Measurements from ENCODE around the gene CRELD2.

The CRELD2 gene

GRCh38 chr22:49911881-49912625 lies 6.4 kb upstream of the CRELD2 start:
- DNase-seq (ENCODE audit: low read depth, low spot score), result no peak

DNA sequence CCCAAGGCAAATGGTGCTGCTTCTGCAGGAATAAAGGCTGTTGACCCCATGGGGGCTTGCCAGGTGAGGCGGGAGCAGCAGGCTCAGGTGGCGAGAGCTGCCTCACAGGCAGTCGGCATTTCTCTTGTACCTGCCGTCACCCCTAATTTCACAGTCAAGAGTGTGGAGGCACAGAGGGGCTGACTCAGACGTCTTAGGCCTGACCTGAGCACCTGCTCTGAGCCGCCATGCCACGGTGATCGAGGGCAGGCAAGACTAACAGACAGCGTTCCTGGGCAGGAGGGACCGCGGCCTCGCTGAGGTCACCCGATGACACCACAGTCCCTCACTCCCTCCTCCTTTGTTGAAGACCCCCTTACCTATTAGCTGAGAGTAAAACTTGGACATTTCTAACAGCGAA lies 5.4 kb upstream of the CRELD2 start:
- DNase-seq (ENCODE audit: low read depth, low spot score), result no peak

DNA sequence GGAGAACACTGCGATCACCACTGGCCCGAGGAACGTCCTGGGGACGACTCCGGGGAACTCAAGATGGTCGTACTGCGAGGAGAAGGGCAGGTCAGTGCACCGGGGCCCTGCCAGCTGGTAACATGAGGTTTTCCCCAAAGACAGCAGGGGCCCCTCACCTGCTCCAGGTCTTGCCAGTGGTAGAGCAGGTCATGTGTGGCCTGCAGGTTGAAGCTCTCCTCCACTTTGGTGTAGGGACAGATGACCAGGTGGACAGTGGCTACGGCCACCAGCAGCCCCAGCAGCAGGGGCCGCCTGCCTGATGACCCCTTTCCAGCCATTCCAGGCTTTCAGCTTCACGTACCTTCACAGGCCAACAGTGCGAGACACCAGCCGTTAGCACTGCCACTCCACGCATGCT lies 5.0 kb upstream of the CRELD2 start:
- DNase-seq (ENCODE audit: low read depth, low spot score), result no peak

- no peak for DNase-seq (ENCODE audit: low read depth, low spot score)
These were observed 4.2 kb upstream of the CRELD2 start for GRCh38 chr22:49914256-49914655.

GRCh38 chr22:49915610-49916009 lies 2.8 kb upstream of the CRELD2 start:
- no peak for DNase-seq (ENCODE audit: low read depth, low spot score)

GRCh38 chr22:49916831-49917230 lies 1.6 kb upstream of the CRELD2 start:
- DNase-seq (ENCODE audit: low read depth, low spot score), result no peak

DNA sequence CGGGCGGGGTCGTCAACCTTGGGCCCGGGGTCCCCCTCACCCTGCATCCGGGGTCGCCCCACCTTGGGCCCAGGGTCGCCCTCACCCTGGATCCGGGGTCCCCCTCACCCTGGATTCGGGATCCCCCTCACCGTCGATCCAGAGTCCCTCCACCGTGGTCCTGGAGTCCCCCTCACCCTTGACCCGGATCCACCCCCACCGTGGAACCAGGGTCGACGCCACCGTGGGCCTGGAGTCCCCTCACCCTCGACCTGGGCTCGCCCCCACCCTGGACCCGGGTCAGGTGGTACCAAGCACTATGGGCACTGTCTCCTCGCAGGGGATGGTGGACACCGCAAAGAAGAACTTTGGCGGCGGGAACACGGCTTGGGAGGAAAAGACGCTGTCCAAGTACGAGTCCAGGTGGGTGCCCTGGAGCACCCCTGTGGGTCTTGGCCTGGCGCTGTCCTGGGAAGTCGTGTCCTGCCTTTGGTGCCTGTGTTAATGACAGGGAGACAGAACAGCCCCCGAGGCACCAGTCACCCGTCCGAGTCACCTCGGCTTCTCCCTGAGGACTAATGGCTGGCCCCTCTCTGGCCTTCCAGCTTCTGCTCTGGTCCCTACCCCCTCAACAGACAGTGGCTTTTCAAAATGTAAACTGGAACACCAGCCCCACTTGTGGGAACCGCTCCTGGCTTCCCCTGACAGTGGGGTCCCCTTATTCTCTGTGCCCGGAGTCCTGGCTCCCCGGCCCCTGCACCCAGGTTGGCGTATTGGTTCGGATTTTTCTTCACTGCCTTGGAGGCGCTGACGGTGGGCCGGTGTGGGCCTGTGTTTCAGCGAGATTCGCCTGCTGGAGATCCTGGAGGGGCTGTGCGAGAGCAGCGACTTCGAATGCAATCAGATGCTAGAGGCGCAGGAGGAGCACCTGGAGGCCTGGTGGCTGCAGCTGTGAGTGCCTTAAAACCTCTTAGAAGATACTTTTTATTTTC lies 762 bp downstream of the CRELD2 start:
- no peak for DNase-seq (ENCODE audit: low read depth, low spot score)

DNA sequence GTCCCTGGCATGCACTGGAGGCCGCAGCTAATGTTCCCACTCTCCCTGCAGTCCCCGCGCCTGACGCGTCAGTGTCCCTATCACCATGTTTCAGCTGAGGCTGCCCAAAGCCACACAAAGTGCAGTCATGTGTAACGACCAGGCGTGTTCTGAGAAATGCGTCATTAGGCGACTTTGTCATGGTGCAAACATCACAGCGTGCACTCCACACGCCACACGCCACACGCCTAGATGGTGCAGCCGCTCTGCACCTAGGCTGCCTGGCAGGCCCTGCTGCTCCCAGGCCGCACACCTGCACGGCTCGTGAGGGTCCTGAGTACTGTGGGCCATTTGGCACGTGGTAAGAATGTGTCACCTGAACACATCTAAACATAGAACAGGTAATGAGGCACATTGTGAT lies 2.4 kb downstream of the CRELD2 start:
- no peak for DNase-seq (ENCODE audit: low read depth, low spot score)

DNA sequence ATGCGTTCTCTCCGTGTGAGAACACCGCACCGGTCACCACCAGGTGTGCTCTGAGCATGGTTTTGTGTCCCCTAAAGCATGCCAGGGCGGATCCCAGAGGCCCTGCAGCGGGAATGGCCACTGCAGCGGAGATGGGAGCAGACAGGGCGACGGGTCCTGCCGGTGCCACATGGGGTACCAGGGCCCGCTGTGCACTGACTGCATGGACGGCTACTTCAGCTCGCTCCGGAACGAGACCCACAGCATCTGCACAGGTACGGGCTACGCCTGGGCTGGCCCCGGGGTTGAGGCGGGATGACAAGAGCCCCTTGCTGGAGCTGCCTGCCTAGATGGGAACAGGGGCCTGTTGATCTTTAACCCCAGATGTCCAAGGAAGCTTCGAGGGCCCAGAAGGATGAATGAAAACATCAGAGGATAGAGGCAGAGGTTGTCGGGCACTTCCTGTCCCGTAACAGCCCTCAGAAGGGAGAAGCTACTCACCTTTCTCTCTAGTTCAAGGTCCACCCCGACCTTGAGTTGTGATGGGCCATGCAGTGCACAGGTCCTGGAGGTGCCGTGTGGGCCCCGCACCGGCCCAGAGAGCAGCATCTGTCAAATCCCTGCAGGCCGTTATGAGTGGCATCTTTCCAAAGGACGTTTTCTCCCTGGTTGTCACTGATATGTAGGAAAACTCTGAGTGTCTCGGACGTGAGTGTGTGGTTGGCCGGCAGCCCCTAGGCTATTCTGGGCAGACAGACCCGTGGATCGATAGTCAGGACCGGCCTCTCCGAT lies 3.3 kb downstream of the CRELD2 start:
- DNase-seq (ENCODE audit: low read depth, low spot score), result no peak

DNA sequence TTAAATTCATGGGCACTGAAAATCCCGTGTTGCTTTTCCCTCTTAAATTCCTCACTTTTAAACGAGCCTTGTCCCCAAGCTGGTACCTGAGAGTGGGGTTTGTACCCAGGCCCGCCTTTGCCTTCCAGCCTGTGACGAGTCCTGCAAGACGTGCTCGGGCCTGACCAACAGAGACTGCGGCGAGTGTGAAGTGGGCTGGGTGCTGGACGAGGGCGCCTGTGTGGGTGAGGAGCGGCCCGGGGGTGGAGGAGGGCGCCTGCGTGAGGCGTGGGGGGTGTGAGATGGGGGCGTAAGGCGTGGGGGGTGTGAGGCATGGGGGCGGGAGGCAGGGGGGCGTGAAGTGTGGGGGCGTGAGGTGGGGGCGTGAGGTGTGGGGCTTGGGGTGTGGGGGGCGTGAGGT lies 4.0 kb downstream of the CRELD2 start:
- no peak for DNase-seq (ENCODE audit: low read depth, low spot score)

- no peak for DNase-seq (ENCODE audit: low read depth, low spot score)
These were observed 4.5 kb downstream of the CRELD2 start for GRCh38 chr22:49922926-49923325.

DNA sequence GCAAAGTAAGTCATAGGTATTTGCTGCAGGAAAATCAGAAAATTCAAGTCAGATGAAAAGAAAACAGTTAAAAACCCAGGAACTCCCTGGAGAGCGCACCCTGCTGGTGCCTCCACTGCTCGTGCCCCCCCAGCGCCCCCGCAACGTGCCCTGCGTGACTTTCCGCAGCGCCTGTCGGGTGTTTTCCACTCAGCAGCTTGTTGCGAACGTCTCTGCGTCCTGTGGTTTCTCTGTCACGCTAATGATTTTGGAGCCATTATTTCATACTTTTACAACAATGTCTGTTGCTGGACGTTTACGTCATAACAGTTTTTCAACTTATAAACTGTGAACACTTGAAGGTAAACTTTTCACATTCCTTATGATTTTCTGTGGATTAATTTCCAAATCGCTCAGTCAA lies 5.0 kb downstream of the CRELD2 start:
- DNase-seq (ENCODE audit: low read depth, low spot score), result no peak

DNA sequence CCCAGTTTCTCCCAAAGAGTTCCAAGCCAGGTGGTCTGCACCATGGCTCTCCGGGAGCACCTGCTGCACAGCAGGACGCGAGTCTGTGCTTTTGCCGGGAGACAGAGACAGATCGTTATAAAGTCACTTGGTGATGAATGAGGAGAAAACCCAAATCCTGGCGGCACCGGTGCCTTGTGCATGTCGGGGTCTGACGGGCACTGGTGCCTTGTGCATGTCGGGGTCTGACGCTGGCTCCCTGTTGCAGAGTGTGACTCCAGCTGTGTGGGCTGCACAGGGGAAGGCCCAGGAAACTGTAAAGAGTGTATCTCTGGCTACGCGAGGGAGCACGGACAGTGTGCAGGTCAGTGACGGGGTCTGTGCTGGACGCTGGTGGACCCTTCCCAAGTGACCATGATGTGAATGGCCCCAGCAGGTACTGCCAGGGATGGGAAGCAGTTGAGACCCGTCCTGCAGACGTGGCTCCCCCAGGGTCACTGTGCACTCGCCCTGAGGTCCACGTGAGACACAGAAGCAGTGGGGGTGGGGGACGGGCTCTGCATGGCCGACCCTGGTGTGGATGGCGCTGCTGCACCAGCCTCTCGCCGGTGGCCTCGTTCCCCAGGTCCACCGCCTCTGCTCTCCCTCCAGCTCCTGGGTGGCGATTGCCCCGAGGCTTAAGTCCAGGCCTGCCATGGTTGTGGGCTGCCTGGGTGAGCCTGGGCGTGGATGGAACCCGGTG lies 5.8 kb downstream of the CRELD2 start:
- no peak for DNase-seq (ENCODE audit: low read depth, low spot score)

GRCh38 chr22:49925525-49926128 lies 7.2 kb downstream of the CRELD2 start:
- peak; percentile 37 for DNase-seq (ENCODE audit: low read depth, low spot score)

GRCh38 chr22:49926916-49927315 lies 8.5 kb downstream of the CRELD2 start:
- DNase-seq (ENCODE audit: low read depth, low spot score), result no peak

DNA sequence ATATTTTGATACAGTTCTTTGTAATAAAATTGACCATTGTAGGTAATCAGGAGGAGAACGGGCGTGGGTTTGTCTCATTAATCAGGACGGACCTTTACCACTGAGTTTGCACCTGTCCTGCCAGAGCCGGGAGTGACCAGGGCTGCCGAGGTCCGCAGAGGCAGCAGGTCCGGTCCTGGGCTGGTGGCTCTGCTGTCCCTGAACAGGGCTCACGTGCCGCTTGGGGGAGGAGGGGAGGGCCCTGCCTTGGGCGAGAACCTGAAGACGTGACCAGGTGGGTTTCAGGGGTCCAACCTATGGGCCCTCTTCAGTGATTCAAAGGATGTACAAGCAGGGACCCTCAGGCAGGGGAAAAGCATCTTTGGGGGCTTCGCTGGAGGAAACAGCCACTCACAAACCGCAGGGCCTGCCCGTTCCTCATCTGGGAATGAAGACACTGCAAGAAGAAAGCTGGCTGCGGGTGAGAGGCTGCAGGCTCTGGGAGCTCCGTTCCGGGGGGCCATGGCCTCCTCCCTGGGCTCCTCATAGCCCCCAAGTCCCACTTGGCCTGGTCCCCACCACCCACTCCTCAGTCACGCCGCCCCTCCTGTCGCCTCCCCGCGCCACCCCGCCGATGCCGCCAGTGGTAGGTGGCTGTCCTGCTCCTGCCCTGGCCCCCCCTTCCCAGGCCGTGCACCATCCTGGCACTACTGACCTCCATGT lies 9.2 kb downstream of the CRELD2 start:
- no peak for DNase-seq (ENCODE audit: low read depth, low spot score)

DNA sequence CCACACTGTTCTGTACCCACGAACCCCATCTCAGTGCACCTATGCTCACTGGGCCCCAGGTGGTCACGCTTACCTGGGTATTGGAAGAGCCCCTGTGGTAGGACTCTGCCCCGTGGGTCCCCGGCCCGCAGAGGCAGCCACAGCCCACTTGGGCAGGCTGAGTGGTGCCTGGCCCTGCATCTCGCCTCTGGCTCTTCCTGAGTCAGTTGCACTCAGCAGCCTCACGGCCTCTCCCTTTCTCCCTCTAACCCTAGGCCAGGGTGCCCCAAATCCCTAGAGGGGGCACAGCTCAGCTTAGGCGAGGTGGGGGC lies 9.7 kb downstream of the CRELD2 start:
- DNase-seq (ENCODE audit: low read depth, low spot score), result no peak

DNA sequence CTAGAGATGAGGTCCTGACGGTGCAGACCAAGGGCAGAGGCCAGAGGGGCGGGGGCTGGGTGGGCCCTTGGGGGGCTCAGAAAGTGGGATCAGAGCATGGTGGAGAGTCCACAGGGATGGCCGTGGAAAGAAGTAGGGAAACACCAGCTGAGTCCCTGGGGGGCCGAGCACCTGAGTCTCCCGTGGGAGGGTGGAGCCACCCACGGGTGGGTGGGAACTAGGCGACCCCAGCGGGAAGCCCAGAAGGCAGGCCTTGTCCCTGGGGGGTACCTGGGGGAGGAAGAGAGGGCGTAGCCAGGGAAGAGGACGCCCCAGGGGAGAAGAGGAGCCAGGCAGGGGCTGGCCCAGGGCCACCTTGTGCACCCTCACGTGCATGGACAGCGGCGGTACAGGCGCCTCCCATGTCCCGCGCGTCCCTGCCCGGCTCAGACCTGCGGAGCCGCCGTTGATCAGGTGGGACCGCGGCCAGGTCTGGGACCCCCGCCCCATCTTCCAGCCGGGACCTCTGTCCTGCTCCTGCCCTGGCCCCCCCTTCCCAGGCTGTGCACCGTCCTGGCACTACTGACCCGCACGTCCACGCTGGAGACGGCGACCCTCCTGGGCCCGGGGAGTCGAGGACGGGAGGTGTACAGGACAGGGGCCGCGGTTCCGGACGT lies 10.2 kb downstream of the CRELD2 start:
- no peak for DNase-seq (ENCODE audit: low read depth, low spot score)

DNA sequence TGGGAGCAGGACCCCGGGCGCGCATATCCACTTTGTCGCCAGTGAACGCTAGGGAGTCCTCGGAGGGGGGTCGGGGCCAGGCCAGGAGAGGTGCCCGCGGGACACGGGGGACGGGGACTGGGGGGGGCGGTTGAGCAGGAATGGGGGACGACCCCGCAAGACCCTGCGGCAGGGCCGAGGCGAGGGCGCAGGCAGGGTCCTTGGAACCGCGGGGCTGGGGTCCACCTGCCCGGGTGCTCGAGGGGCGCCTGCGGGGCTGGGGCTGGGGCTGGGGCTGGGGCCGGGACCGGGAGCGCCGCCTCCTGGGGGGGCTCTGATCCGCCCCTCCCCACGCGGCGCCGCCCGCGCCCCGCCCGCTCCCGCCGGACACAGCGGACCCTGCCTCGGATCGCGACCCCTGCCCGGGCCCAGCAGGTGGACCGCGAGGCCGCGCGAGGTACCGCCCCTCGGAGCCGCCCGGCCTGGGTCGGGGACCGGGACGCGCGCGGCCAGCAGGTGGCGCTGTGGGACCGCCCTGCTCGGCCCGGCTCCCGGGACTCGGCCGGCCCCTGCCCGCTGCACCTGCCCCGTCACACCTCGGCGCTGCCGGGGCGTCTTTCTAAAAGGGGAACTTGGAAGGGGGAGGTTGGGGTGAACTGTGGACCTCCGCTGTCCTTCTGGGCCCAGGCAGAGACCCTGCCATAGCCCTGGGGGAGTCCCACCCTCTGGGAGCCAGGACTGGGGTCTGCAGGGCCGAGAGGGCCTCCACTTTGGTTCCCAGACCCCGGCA lies 11.0 kb downstream of the CRELD2 start:
- peak; percentile 47 for DNase-seq (ENCODE audit: low read depth, low spot score)
